ENCODE results near the gene PRSS36.

Gene PRSS36

DNA sequence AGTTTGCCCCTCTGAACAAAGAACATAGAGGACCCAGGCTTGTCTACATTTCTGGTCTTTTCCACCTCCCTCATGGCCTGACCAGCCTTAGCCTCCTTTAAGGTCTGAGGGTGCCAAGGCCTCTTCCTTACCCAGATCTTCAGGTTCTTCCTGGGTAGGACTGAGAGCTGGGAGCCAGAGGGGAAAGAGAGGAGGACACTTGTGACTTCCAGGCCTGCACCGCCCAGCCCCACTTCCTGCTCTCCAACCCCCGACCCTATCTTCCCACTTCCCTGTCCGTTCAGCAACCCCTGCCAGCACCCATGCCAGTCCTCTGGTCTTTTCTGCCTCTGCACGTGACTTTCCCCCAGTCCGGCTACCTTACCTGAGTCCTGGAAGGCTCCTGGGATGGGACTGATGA is 534 bp downstream of the PRSS36 start:
- TF ChIP-seq, protein P1, sequence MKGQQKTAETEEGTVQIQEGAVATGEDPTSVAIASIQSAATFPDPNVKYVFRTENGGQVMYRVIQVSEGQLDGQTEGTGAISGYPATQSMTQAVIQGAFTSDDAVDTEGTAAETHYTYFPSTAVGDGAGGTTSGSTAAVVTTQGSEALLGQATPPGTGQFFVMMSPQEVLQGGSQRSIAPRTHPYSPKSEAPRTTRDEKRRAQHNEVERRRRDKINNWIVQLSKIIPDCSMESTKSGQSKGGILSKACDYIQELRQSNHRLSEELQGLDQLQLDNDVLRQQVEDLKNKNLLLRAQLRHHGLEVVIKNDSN (IDR thresholded peaks at IDR 0.05) = no peak
- TF ChIP-seq RAD21 (IDR thresholded peaks at IDR 0.05; ENCODE audit: low read depth) (no peak), TEAD4 (IDR thresholded peaks at IDR 0.05) (no peak), YY1 (IDR thresholded peaks at IDR 0.05; ENCODE audit: low read depth) (no peak), EP300 (IDR thresholded peaks at IDR 0.05; ENCODE audit: borderline replicate concordance) (no peak), TAF1 (IDR thresholded peaks at IDR 0.05; ENCODE audit: low read depth) (no peak), CEBPB (IDR thresholded peaks at IDR 0.05) (no peak), FOXM1 (IDR thresholded peaks at IDR 0.05; ENCODE audit: borderline replicate concordance, low read depth) (no peak)
- TF ChIP-seq, protein P2, sequence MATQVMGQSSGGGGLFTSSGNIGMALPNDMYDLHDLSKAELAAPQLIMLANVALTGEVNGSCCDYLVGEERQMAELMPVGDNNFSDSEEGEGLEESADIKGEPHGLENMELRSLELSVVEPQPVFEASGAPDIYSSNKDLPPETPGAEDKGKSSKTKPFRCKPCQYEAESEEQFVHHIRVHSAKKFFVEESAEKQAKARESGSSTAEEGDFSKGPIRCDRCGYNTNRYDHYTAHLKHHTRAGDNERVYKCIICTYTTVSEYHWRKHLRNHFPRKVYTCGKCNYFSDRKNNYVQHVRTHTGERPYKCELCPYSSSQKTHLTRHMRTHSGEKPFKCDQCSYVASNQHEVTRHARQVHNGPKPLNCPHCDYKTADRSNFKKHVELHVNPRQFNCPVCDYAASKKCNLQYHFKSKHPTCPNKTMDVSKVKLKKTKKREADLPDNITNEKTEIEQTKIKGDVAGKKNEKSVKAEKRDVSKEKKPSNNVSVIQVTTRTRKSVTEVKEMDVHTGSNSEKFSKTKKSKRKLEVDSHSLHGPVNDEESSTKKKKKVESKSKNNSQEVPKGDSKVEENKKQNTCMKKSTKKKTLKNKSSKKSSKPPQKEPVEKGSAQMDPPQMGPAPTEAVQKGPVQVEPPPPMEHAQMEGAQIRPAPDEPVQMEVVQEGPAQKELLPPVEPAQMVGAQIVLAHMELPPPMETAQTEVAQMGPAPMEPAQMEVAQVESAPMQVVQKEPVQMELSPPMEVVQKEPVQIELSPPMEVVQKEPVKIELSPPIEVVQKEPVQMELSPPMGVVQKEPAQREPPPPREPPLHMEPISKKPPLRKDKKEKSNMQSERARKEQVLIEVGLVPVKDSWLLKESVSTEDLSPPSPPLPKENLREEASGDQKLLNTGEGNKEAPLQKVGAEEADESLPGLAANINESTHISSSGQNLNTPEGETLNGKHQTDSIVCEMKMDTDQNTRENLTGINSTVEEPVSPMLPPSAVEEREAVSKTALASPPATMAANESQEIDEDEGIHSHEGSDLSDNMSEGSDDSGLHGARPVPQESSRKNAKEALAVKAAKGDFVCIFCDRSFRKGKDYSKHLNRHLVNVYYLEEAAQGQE (IDR thresholded peaks at IDR 0.05; ENCODE audit: low read depth) = no peak
- TF ChIP-seq, protein P3, sequence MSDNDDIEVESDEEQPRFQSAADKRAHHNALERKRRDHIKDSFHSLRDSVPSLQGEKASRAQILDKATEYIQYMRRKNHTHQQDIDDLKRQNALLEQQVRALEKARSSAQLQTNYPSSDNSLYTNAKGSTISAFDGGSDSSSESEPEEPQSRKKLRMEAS (IDR thresholded peaks at IDR 0.05) = no peak

DNA sequence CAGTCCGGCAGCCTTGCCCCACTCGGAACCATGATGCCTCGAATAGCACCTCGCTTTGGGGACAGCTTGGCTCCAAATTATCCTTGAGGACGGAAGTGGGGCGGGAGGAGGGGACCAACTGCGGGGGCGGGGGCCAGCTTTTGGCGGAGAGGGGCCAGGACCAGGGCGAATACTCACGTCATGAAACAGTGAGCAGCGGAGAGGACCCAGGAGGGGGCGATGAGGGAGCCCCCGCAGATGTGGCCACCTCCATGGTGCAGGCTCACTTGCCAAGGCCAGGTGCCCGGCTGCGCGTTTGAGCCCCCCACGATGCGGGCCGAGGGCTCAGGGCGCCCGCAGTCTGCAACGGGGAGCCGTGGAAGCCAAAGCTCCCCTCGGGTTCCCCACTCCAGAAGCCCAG is 970 bp downstream of the PRSS36 start:
- TF ChIP-seq RAD21 (IDR thresholded peaks at IDR 0.05; ENCODE audit: low read depth) (no peak), TAF1 (IDR thresholded peaks at IDR 0.05; ENCODE audit: low read depth) (no peak), CREB1 (IDR thresholded peaks at IDR 0.05; ENCODE audit: low read depth) (no peak), EP300 (IDR thresholded peaks at IDR 0.05; ENCODE audit: borderline replicate concordance) (no peak), TCF12 (IDR thresholded peaks at IDR 0.05; ENCODE audit: low read depth) (no peak)
- TF ChIP-seq, protein P3 (IDR thresholded peaks at IDR 0.05) = no peak
- TF ChIP-seq, protein P2 (IDR thresholded peaks at IDR 0.05; ENCODE audit: low read depth) = no peak

DNA sequence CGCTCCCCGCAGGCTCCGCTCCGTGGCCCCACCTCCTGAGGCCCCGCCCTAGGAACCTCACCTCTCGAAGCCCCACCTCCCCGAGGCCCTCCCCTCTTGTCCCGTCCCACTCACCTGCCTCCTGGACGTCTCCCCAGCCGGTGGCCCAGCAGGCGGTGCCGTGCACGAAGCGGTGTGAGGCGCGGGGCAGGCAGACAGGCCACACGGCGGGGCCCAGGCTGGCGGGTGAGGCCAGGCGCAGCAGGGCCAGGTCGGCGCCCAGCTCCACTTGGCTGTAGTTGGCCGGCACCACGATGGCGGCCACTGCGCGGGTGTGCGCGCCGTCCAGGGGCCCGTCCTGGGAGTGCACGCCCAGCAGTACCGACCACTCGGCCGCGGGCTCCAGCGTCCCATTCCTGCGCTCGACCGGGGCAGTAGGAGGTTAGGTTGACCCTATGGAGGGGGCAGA is 1.6 kb downstream of the PRSS36 start:
- peak; percentile 34; the same call in 1 of the 2 replicates for TF ChIP-seq TCF12 (IDR thresholded peaks at IDR 0.05; ENCODE audit: low read depth)
- peak; percentile 21; the same call in 1 of the 2 replicates for TF ChIP-seq NFIC (IDR thresholded peaks at IDR 0.05)
- TF ChIP-seq, protein P1 (IDR thresholded peaks at IDR 0.05) = peak; percentile 6; the same call in 1 of the 2 replicates
- no peak for TF ChIP-seq ZBTB7A (IDR thresholded peaks at IDR 0.05; ENCODE audit: low read depth)
- TF ChIP-seq TAF1 (IDR thresholded peaks at IDR 0.05; ENCODE audit: low read depth) = 0 out of 2 replicates have a peak, but pooled peaks have one; percentile 40
- no peak for TF ChIP-seq FOXM1 (IDR thresholded peaks at IDR 0.05; ENCODE audit: borderline replicate concordance, low read depth)
- TF ChIP-seq YY1 (IDR thresholded peaks at IDR 0.05; ENCODE audit: low read depth) = peak; percentile 36; the same call in 1 of the 2 replicates
- TF ChIP-seq, protein P3 (IDR thresholded peaks at IDR 0.05) = peak; percentile 96

DNA sequence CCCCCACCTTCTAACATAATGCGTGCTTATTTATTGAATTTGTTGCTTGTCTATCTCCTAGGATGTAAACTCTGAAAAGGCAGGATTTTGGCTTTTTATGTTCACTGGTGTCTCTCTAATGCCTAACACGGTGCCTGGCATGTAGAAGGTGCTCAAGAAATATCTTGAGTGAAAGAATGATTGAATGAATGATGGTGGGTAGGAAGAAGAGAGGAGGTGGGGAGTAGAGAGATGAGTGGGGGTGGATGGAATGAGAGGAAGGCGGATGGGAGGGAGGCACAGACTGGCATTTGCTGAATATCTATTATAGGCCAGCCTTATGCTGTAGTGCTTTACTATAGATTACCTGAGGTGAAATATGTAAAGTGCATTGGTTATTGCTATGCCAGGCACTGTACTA is 2.3 kb downstream of the PRSS36 start:
- TF ChIP-seq EGR1 (IDR thresholded peaks at IDR 0.05) = no peak
- TF ChIP-seq EP300 (IDR thresholded peaks at IDR 0.05; ENCODE audit: borderline replicate concordance) = no peak
- TF ChIP-seq TAF1 (IDR thresholded peaks at IDR 0.05; ENCODE audit: low read depth) = no peak
- TF ChIP-seq, protein P3 (IDR thresholded peaks at IDR 0.05) = no peak
- no peak for TF ChIP-seq NFIC (IDR thresholded peaks at IDR 0.05)
- TF ChIP-seq TEAD4 (IDR thresholded peaks at IDR 0.05) = no peak
- TF ChIP-seq, protein P1 (IDR thresholded peaks at IDR 0.05) = no peak
- TF ChIP-seq RAD21 (IDR thresholded peaks at IDR 0.05; ENCODE audit: low read depth) = no peak

DNA sequence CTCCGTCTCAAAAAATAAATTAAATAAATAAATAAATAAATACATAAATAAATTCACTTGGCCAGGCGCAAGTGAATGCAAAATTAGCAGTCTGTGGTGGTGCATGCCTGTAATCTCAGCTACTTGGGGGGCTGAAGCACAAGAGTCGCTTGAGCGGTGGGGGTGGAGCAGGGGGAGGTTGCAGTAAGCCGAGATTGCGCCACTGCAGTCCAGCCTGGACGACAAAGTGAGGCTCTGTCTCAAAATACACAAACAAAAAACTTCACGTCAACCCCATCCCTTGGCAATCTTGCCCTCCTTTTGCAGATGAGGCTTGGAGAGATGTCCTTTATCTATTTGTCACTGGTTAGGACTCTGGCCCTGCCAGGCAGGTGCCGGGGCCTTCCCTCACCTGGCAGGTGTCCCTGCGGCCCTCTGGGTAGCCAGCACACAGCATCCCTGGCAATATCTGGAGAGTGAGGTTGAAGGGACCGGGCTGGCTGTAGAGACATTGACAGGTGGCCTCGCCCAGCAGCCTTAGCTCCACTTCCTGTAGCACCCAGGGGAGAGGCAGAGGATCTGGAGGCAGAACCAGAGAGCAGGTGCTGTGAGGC is 4.4 kb downstream of the PRSS36 start:
- TF ChIP-seq TAF1 (IDR thresholded peaks at IDR 0.05; ENCODE audit: low read depth) = no peak

Data from Ishikawa (cell line).